Left hindlimb (tissue), 1 donor: Measurements from ENCODE around the gene PDGFB.
A peak's percentile ranks its signal among the peaks of the same experiment; 100 is the strongest.

Source experiments
- DNase-seq: peaks from one replicate; pipeline ENCODE4 v3.0.0-alpha.2; 2018

The PDGFB gene

GRCh38 chr22:39194098-39194497 is 50.7 kb downstream of the PDGFB start:
- DNase-seq: no peak

DNA sequence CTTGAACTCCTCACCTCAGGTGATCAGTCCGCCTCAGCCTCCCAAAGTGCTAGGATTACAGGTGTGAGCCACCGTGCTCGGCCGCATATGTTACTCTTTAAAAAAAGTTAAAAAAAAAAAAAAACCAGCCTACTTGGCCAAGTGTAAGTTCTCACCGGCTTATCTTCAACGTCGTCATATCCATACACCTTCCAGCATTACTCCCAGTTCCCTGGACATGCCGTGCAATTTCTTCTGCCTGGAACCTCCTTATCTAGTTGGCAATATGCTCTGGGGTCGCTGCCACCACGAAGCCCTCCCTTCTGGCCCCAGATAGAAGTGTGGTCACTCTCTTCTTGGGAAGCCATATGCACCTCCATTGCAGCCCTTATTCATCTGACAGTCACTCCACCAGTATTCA is 56.0 kb downstream of the PDGFB start:
- no peak for DNase-seq

- peak; percentile 72 for DNase-seq
These were observed 59.2 kb downstream of the PDGFB start for GRCh38 chr22:39185601-39186012.

- no peak for DNase-seq
These were observed 59.9 kb downstream of the PDGFB start for GRCh38 chr22:39184586-39185577.

- DNase-seq: no peak
These were observed 60.7 kb downstream of the PDGFB start for GRCh38 chr22:39183991-39184585.

DNA sequence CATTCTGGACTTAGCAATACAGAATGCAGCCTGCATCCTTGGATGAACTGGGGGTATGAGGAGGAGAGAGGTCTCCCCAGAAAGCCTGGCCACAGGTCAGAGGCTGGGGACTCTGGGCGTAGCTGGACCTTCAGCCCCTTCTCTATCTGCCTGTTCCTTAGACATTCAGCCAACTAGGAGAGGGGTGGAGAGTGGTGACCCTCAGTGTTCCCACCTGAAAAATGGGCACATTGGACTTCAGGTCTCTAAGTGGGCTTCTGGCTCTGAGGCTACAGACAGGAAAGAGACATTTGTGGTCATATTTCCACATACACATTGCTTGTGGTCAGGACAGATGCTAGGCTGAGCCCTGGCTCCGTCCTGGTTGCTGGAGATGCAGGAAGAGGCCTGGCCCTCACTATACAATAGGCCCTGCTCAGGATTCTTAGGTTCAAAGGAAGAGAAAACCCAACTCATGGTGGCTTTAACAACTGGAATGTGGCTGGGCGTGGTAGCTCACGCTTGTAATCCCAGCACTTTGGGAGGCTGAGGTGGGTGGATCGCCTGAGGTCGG is 62.2 kb downstream of the PDGFB start:
- DNase-seq: no peak

- no peak for DNase-seq
These were observed 63.0 kb downstream of the PDGFB start for GRCh38 chr22:39181778-39182177.

GRCh38 chr22:39181356-39181755 is 63.4 kb downstream of the PDGFB start:
- DNase-seq: no peak

GRCh38 chr22:39179841-39180335 is 64.9 kb downstream of the PDGFB start:
- no peak for DNase-seq

- DNase-seq: no peak
These were observed 65.4 kb downstream of the PDGFB start for GRCh38 chr22:39179401-39179827.

DNA sequence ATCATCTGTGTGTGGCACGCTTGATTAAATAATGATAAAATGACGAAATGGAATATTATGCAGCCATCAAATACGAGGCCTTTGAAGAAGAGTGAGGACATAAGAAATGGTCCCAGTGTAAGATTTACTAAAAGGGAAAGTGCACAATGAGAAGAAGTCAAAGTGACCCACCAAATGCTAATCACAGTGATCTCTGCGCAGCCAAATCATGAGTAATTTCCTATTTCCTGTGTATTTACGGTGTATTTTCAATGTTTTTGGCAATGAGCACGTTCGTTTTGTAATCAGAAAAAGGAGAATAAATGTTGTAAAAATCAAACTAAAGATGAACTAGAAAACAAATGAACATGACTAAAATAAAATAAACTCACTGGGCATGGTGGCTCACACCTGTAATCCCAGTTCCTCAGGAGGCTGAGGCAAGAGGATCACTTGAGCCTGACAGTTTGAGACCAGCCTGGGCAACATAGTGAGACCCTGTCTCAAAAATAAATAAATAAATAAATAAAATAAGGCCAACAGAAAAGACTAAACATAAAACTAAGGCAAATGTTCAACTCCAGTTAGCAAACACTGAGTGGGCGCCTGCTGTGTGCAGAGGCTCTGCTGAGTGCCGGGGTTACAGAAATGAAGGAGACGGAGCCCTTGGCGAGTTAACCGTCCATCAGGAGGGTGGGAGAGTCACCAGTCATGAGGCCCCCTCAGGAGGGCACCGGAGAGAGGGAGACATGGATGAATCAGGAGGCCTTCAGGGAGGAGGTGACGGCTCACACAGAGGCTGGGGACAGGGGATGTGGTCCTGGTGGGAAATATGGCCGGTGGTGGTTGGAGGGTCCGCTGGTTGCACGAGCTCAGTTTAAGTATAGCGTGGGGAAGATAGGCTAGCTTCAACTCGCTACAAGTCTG is 66.3 kb downstream of the PDGFB start:
- no peak for DNase-seq

DNA sequence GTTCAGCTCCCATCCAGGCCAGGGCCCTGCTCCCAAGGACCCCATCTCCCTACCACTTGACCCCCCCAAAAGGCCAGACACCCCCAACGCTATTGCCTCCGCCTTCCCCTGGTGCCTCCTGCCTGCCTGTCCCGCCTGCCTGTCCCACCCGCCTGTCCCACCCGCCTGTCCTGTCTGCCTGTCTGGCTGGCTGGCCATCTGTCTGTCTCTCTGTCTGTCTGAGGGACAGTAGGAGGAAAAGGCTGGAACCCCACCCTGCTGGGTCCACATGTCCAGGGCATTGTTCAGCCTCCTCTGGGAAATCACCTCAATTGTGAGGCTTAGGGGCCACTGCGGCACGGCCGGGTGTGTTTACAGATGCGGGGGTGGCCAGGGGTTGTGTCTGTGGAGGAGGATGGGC is 67.0 kb downstream of the PDGFB start:
- no peak for DNase-seq

GRCh38 chr22:39177456-39177775 is 67.4 kb downstream of the PDGFB start:
- no peak for DNase-seq

DNA sequence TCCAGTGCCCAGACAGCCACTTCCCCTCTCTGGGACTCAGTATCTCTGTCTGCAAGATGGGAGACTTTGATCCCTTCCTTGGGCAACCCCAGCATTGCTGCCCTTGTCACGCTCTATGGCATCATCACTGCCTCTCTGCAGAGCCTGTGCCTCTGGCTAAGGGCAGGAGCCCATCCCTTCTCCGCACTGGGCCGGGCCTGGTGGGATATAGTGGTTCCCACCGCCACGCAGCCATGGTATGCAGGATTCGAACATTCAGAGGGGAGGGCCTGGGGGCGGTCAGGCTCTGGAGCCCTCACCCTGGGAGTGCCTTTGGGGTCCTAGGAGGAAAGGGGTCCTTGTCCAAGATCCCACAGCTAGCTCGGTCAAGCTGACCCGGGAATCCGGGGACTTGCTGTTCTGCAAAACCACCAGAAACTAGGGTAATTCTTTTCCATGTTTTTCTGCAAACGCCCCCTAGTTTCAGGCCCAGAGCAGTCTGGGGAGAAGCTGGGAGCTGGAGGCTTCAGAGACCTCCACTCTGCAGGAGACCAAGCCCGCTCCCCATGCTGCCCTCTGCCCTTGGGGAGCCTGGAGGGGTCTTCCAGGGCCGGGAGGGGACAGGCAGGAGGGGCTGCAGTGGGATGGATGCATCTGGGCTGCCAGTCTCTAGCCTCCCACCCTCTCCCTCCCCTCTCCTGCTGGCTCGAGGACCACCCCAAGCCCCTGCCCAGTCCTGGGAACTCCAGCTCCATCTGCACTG is 67.9 kb downstream of the PDGFB start:
- no peak for DNase-seq

GRCh38 chr22:39176143-39176713 is 68.6 kb downstream of the PDGFB start:
- DNase-seq: peak; percentile 79

DNA sequence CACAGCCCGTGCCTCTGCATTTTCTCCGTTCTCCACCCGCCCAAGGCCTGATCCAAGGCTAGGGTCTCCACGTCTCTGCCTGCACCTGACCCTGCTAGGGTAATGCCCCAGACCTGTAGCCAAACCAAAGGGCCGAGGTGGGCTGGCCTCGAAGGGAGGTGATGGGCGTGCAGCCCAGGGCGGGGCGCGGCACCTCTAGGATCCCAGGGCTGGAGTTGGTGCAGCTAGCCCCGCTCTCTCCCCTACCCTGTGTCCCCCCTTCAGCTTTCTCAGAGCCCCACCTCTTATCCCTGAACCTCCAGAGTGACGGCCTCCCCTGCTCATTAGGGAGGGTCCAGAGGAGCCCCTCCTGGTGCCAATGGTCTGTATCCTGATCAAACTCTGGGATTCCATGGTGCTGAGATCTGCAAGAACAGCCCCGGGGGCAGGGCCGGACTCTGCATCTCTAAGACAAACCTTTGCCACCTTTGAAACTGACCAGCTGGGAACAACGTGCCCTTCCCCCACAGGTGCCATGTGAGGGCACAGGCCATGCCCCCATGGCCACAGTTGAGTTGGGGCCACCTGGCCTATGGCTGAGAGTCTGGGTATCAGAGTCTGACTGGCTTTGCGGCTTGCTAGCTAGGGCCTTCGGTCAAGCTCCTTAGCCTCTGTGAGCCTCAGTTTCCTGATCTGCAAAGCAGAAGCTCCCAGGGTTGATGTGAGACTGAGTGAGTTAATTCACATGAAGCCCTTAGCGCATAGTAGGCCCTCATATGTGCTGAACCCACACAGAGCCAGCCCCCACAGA is 69.2 kb downstream of the PDGFB start:
- DNase-seq: no peak

- peak; percentile 87 for DNase-seq
These were observed 70.1 kb downstream of the PDGFB start for GRCh38 chr22:39174498-39175352.

DNA sequence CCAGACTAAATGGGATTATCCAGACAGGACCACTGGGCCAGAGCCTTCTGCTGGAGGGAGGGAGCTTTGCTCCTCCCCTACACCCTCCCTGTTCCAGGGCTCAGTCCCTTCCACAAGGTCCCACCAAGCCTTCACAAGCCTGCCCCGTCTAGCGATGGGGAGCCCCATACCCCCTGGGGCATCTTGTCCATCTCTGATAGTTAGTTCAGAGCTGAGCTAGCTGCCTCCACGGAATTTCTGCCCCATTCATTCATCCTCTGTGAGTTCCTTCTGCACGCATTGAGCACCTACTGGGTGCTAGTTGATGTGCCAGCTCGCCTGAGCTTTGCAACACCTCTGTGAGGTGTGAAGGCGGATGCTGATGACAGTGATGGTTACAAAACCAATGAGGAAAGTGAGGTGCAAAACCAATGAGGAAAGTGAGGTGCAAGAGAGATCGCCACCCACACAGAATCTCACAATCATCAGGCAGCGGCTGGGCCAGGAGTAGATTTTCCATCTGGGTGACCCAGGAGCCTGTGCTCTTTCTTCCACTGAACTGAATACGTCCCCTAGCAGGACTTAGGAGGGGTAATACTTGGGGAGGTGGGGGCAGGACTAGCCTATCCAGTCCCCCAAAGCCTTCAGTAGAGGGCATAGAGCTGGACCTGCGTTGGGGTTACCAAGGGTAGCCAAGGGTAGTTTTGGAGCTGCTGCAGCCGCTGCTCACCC is 70.8 kb downstream of the PDGFB start:
- no peak for DNase-seq
